GM12878 (cell line): Measurements from ENCODE around the gene PLEKHG4B. TPM values are rescaled to one million over a fixed set of nuclear protein-coding genes. Genes with fewer than 3 reads are reported as not detected.

Experiments
- ATAC-seq: fragments of 200-7000 bp; cut with Tn5 transposase; 3 replicates; pipeline ENCODE4 v1.9.1; 2020; ENCODE audit warnings: mild to moderate bottlenecking, moderate library complexity
- BruUV-seq: library from RNA; stranded (reverse); fragments of 400-500 nt; replicated peaks from 2 replicates; lab custom pipeline; 2021; lab: Mats Ljungman, UMichigan
- CTCF ChIA-PET: fragments of 300-600 bp; sonication (Branson Sonifier 250); formaldehyde crosslinking; extraction: SDS; loops from one replicate; lab custom pipeline; 2021; ENCODE audit warnings: inconsistent platforms; lab: Yijun Ruan, JAX
- POLR2A ChIA-PET: fragments of 350-600 bp; formaldehyde crosslinking; extraction: SDS; loops from one replicate; lab custom pipeline; 2021; ENCODE audit warnings: inconsistent platforms; lab: Charles Lee
- RAD21 ChIA-PET: fragments of 300-600 bp; sonication (Branson Sonifier 250); formaldehyde crosslinking; loops from one replicate; lab custom pipeline; 2023; ENCODE audit warnings: antibody characterized with exemption; ENCODE audit not compliant: unreplicated experiment; lab: Charles Lee
- SMC1A ChIA-PET: fragments of 300-600 bp; sonication (Branson Sonifier 250); formaldehyde crosslinking; loops from one replicate; lab custom pipeline; 2023; ENCODE audit not compliant: unreplicated experiment, uncharacterized antibody; lab: Charles Lee
- DNase-seq: peaks from one replicate; pipeline ENCODE4 v3.0.0-alpha.2; 2011; ENCODE audit warnings: low read depth, low spot score
- FAIRE-seq: peaks from 3 replicates; lab custom pipeline; 2011; peaks lifted over from hg19 to GRCh38; lab: Jason Lieb, UNC
- H2AFZ ChIP-seq: 2 replicates; pipeline ENCODE4 v1.6.0; 2011; ENCODE audit warnings: low read depth, low read length, control low read depth; ENCODE audit not compliant: control insufficient read depth
- H3K27ac ChIP-seq: 2 replicates; pipeline ENCODE4 v1.5.1; 2011; ENCODE audit warnings: control low read depth; ENCODE audit not compliant: control insufficient read depth, insufficient read depth
- H3K27me3 ChIP-seq, 2 experiments: replicated peaks in 1 of 2; 2 replicates each; pipeline versions ENCODE4 v1.6.0 to v1.6.1; 2011; ENCODE audit warnings: low read length in 1 of 2; ENCODE audit not compliant: control insufficient read depth in 2 of 2, insufficient read depth in 2 of 2
- H3K36me3 ChIP-seq, 2 experiments: 2 replicates each; pipeline ENCODE4 v1.5.1; 2011; ENCODE audit warnings: low read length in 1 of 2; ENCODE audit not compliant: control insufficient read depth in 2 of 2, insufficient read depth in 2 of 2
- H3K4me1 ChIP-seq: 2 replicates; pipeline ENCODE4 v1.6.1; 2011; ENCODE audit warnings: mild to moderate bottlenecking, low read length, moderate library complexity, mixed read lengths; ENCODE audit not compliant: control insufficient read depth, insufficient read depth
- H3K4me2 ChIP-seq: 2 replicates; pipeline ENCODE4 v1.6.0; 2011; ENCODE audit warnings: control low read depth; ENCODE audit not compliant: control insufficient read depth, insufficient read depth
- H3K4me3 ChIP-seq: fragments of 200-600 bp; sonication (generic); 2 replicates; pipeline ENCODE4 v1.5.1; 2016
- H3K79me2 ChIP-seq: 2 replicates; pipeline ENCODE4 v1.6.0; 2011; ENCODE audit warnings: low read length; ENCODE audit not compliant: control insufficient read depth, insufficient read depth
- H3K9ac ChIP-seq: 2 replicates; pipeline ENCODE4 v1.8.0; 2011; ENCODE audit warnings: low read length, control low read depth, mixed read lengths; ENCODE audit not compliant: control insufficient read depth, insufficient read depth
- H3K9me3 ChIP-seq: replicated peaks from 3 replicates; pipeline ENCODE4 v1.5.1; 2011; ENCODE audit warnings: mild to moderate bottlenecking, low read length; ENCODE audit not compliant: control insufficient read depth, insufficient read depth
- H4K20me1 ChIP-seq: 2 replicates; pipeline ENCODE4 v1.6.0; 2011; ENCODE audit not compliant: control insufficient read depth, insufficient read depth
- CHD1 ChIP-seq: IDR thresholded peaks from 2 replicates; pipeline ENCODE4 v1.6.1; 2012; ENCODE audit warnings: low read depth, low read length, improper control_type of control experiment
- CHD4 ChIP-seq: fragments of 200-600 bp; sonication (generic); IDR thresholded peaks from 2 replicates; pipeline ENCODE4 v1.6.1; 2016; ENCODE audit warnings: mild to moderate bottlenecking
- CUX1 ChIP-seq: IDR thresholded peaks from 2 replicates; pipeline ENCODE4 v1.6.1; 2012; ENCODE audit warnings: improper control_type of control experiment, low read depth, low read length; ENCODE audit not compliant: insufficient replicate concordance
- ESRRA ChIP-seq: IDR thresholded peaks from 2 replicates; pipeline ENCODE4 v1.6.1; 2012; ENCODE audit warnings: mild to moderate bottlenecking, low read length, improper control_type of control experiment
- ETV6 ChIP-seq, 2 experiments: fragments of 450-650 bp in 1 of 2; IDR thresholded peaks in 1 of 2; conservative IDR thresholded peaks in 1 of 2; 2 replicates each; pipeline ENCODE4 v1.6.1; 2014; ENCODE audit warnings: antibody characterized with exemption in 1 of 2, borderline replicate concordance in 1 of 2, low read depth in 1 of 2, mild to moderate bottlenecking in 1 of 2, moderate library complexity in 1 of 2
- JUNB ChIP-seq: IDR thresholded peaks from 2 replicates; pipeline ENCODE4 v1.6.1; 2016; ENCODE audit warnings: antibody characterized with exemption, mild to moderate bottlenecking
- MTA3 ChIP-seq: IDR thresholded peaks from 2 replicates; pipeline ENCODE4 v1.6.1; 2012; ENCODE audit warnings: low read length, inconsistent platforms, borderline replicate concordance
- SKIL ChIP-seq: fragments of 450-650 bp; IDR thresholded peaks from 2 replicates; pipeline ENCODE4 v1.6.1; 2017; ENCODE audit warnings: mild to moderate bottlenecking, low read depth, inconsistent platforms; ENCODE audit not compliant: poor library complexity, severe bottlenecking
- SPI1 ChIP-seq: IDR thresholded peaks from 2 replicates; pipeline ENCODE4 v1.6.1; 2011; ENCODE audit warnings: low read depth, mild to moderate bottlenecking, low read length, moderate library complexity, borderline replicate concordance; ENCODE audit not compliant: insufficient read depth
- STAT3 ChIP-seq: IDR thresholded peaks from 2 replicates; pipeline ENCODE4 v1.6.1; 2011; ENCODE audit warnings: low read depth, low read length, improper control_type of control experiment
- WGBS: methylation state at CpG from one replicate; pipeline ENCODE4 v1.1.6; 2016; ENCODE audit warnings: low lambda C conversion rate; ENCODE audit not compliant: insufficient replicate concordance, insufficient coverage; ENCODE audit errors: missing lambda C conversion rate; 5-methylcytosine and 5-hydroxymethylcytosine counted together
- in situ Hi-C: fragments of 300-500 bp; cut with MboI; formaldehyde crosslinking; loops from 9 replicates; pipeline ENCODE4 v1.14.3; 2018; ENCODE audit warnings: mixed read lengths
- intact Hi-C: fragments of 100-400 bp; cut with micrococcal nuclease; formaldehyde crosslinking; loops from one replicate; pipeline ENCODE4 v1.14.2; 2022; ENCODE audit not compliant: unreplicated experiment
- polyA plus RNA-seq, 11 experiments: library from polyadenylated mRNA; depleted of rRNA in 4 of 11; unstranded in 6 of 11; stranded (reverse) in 5 of 11; fragments of >200 nt; fragmentation: Nextera tagmentation in 4 of 11; fragmentation: Illumina TruSeq in 1 of 11; extraction: Ambion mirVana in 4 of 11; extraction: Trizol in 1 of 11; gene quantifications; 1 replicate in 1 of 11; 2 replicates in 10 of 11; pipeline versions ENCODE4 v1.2.1 to v1.2.3, GENCODE V29; 2011 to 2016; ENCODE audit warnings: inconsistent platforms in 2 of 11, missing spikeins in 2 of 11, low read depth in 1 of 11
- total RNA-seq, 4 experiments: library from RNA; depleted of rRNA in 3 of 4; stranded (reverse); fragments of >200 nt in 3 of 4; fragmentation: Illumina TruSeq in 1 of 4; extraction: Trizol in 1 of 4; gene quantifications; 2 replicates each; pipeline versions ENCODE4 v1.2.1 to v1.2.3, GENCODE V29; 2013 to 2021

PLEKHG4B gene
- total and polyA plus RNA-seq, 10 of the 15 experiments (the other 5 are each of a cell fraction or from before 2014, with no cell fraction given): under 0.01 to 0.05 (median 0.01) TPM; not detected in 6

GRCh38 chr5:176296-176823, 84.4 kb downstream of the PLEKHG4B start:
- H4K20me1 ChIP-seq: no peaks in the 10 kb centered on the region
- peaks cover 0 to 3% of the 10 kb centered on the region in 2 experiments; a peak in 2 of 4 replicates for H3K27me3 ChIP-seq
- no peak for DNase-seq
- ATAC-seq: no peak
- POLR2A ChIA-PET: no interaction called here
- no peak overlapping the region for H3K4me3 ChIP-seq
- FAIRE-seq: no peak
- RAD21 ChIA-PET: no interaction called here
- no peaks in the 10 kb centered on the region for H3K79me2 ChIP-seq
- intact Hi-C loops (no loop called here), in situ Hi-C loops (no loop called here)
- no peak overlapping the region for H3K9ac ChIP-seq
- no peak for TF ChIP-seq ETV6 (conservative IDR thresholded peaks at IDR 0.05 in 1 of 2, IDR thresholded peaks at IDR 0.05 in 1 of 2; ENCODE audit: borderline replicate concordance in 1 of 2, low read depth in 1 of 2)
- TF ChIP-seq CHD4: no peak
- no peaks in the 10 kb centered on the region for H3K36me3 ChIP-seq
- BruUV-seq: no TSS peak
- CTCF ChIA-PET: no interaction called here
- H3K27ac ChIP-seq: no peak overlapping the region
- H2AFZ ChIP-seq: no peak overlapping the region
- no peak overlapping the region for H3K4me2 ChIP-seq
- H3K9me3 ChIP-seq: no peaks in the 10 kb centered on the region
- SMC1A ChIA-PET: no interaction called here
- 38% methylated on average over 11 of the region's 11 CpGs for WGBS
- H3K4me1 ChIP-seq: no peaks in the 10 kb centered on the region

GRCh38 chr5:178110-178509, 86.1 kb downstream of the PLEKHG4B start:
- Histone ChIP-seq H2AFZ (no peak overlapping the region), H3K36me3 (no peaks in the 10 kb centered on the region), H3K9me3 (no peaks in the 10 kb centered on the region), H3K4me2 (no peak overlapping the region), H3K27me3 (peaks cover 0 to 3% of the 10 kb centered on the region in 2 experiments; a peak in 2 of 4 replicates), H4K20me1 (no peaks in the 10 kb centered on the region), H3K9ac (no peak overlapping the region), H3K79me2 (no peaks in the 10 kb centered on the region), H3K4me1 (no peaks in the 10 kb centered on the region), H3K27ac (no peak overlapping the region), H3K4me3 (no peak overlapping the region)
- CTCF ChIA-PET: interaction anchor here (2.3 kb wide), 1 partner anchor 10 kb away, joined by 6 read pairs; no protein-coding TSS in a partner anchor
- intact Hi-C loops (no loop called here), in situ Hi-C loops (no loop called here)
- DNase-seq (no peak), ATAC-seq (no peak), FAIRE-seq (no peak)
- SMC1A ChIA-PET: no interaction called here
- RAD21 ChIA-PET: no interaction called here
- BruUV-seq: no TSS peak
- 35% methylated on average over 5 of the region's 5 CpGs for WGBS
- POLR2A ChIA-PET: no interaction called here
- no peak for TF ChIP-seq ESRRA
- TF ChIP-seq SPI1: no peak
- TF ChIP-seq MTA3: no peak
- no peak for TF ChIP-seq CHD1
- no peak for TF ChIP-seq CUX1
- TF ChIP-seq JUNB: no peak
- no peak for TF ChIP-seq SKIL
- no peak for TF ChIP-seq STAT3
